ENCODE results near the gene EIF3A.

DNA sequence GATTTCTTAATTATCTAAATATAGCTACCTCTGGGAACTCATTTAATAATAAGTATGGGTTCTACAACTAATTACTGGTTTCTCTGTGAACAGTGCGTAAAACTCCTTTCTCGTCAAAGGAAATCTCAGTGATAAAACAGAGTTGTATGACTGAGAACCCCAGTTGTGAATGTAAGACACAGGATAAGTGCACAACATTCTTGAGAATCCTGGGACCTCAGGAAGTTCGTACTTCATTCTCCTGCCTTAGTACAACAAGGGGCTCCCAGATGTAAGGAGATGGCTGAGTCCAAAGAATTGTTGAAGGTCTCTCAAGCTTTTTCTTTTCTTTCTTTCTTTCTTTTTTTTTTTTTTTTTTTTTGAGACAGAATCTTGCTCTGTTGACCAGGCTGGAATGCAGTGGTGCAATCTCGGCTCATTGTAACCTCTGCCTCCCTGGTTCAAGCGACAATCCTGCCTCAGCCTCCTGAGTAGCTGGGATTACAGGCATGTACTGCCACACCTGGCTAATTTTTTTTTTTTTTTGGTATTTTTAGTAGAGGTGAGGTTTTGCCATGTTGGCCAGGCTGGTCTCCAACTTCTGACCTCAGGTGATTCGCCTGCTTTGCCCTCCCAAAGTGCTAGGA is 35.8 kb upstream of the EIF3A start:
- TF ChIP-seq, protein P1, sequence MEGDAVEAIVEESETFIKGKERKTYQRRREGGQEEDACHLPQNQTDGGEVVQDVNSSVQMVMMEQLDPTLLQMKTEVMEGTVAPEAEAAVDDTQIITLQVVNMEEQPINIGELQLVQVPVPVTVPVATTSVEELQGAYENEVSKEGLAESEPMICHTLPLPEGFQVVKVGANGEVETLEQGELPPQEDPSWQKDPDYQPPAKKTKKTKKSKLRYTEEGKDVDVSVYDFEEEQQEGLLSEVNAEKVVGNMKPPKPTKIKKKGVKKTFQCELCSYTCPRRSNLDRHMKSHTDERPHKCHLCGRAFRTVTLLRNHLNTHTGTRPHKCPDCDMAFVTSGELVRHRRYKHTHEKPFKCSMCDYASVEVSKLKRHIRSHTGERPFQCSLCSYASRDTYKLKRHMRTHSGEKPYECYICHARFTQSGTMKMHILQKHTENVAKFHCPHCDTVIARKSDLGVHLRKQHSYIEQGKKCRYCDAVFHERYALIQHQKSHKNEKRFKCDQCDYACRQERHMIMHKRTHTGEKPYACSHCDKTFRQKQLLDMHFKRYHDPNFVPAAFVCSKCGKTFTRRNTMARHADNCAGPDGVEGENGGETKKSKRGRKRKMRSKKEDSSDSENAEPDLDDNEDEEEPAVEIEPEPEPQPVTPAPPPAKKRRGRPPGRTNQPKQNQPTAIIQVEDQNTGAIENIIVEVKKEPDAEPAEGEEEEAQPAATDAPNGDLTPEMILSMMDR (IDR thresholded peaks at IDR 0.05; ENCODE audit: insufficient read depth, low read length, poor library complexity, severe bottlenecking): no peak
- TF ChIP-seq EZH2phosphoT487 (conservative IDR thresholded peaks at IDR 0.05; ENCODE audit: low read length): no peak
